ENCODE data around the gene ADRM1. TPM values are rescaled to one million over a fixed set of nuclear protein-coding genes. Genes with fewer than 3 reads are reported as not detected.

The ADRM1 gene
- total RNA-seq, 1 donor from 2014 or later: 73.4 TPM

DNA sequence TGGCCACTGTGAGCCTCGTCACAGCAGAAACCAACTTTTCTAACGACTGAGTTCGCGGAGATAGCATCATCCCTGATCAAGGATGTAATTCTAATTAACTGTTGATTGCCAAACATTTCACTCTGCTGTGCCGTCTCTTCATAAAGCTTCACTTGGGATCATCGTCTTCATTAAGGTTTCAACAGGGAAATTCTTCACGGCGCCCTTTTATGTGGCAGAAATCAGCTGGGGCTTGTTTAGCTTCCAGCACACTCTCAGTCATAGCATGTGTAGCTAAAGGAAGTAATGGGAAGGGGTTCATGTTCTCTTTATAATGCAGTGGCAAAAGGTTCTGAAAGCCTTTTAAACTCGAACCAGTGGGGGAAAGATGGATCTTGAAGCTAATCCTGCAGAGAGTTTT lies 8.9 kb upstream of the ADRM1 start:
- peaks cover 62% of the 10 kb centered on the region for H3K36me3 ChIP-seq
- no peak for TF ChIP-seq CTCF (IDR thresholded peaks at IDR 0.05)
- no peaks in the 10 kb centered on the region for H3K9me3 ChIP-seq
- H3K4me1 ChIP-seq: no peaks in the 10 kb centered on the region
- no peak overlapping the region for H3K27ac ChIP-seq
- ATAC-seq (no peak), DNase-seq (no peak)
- no peak overlapping the region for H3K4me3 ChIP-seq
- intact Hi-C loops (cut with DNase I): no loop called here
- H3K27me3 ChIP-seq: no peaks in the 10 kb centered on the region

DNA sequence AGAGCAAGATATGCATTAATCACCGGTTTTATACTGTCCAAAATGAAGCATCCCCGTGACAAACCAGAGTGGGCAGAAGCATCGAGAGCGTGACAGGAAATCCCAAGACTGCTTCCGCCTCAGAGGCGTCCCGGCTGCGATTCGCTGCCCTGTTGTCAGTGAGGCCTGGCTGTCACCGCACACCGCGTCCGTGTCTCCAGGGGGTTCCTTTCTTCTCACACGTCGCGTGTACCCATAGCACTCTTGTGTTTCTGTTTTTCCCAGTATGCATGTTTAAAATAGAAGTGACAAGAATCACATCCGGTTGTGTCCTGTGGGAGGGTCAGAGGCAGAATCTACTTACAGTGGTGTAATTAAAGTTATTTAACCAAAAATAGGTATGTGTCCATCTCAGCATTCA lies 8.3 kb upstream of the ADRM1 start:
- H3K27ac ChIP-seq: no peak overlapping the region
- intact Hi-C loops (cut with DNase I): no loop called here
- H3K36me3 ChIP-seq: peaks cover 57% of the 10 kb centered on the region

DNA sequence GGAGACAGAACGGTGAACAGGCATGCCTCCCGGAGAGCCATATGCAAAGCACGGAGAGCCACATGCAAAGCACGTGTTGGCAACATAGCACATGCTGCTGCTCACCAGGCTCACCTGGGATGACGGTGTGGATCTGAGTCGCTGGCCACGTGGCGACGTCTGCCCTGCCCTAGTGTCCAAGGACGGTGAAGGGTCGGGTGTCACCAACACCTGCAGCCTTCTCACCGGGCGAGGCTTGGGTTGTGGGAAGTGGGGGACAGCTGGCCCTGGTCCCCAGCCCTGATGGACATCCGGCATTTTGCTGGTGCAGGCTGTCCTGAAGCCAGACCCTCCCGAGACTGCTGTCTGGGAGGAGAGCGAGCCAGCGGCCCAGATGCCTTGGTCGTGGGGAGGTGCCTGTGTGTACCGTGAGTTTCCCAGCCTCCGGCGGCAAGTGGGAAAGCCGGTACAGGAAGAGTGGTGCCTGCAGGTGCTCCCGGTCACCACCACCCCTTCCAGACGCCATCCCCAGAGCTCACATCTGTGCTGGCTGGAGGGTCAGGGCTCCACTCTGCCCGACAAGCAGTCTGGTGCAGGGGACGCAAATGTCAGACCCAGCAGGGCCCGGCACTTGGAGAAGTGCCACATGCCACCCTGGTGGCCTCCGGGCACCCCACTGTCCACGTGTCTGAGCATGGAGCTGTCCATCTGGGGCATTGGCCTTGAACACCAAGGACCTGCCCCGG lies 5.9 kb upstream of the ADRM1 start:
- TF ChIP-seq CTCF (IDR thresholded peaks at IDR 0.05): no peak
- no peak overlapping the region for H3K4me3 ChIP-seq
- no peak overlapping the region for H3K27ac ChIP-seq
- intact Hi-C loops (cut with DNase I): no loop called here
- no peaks in the 10 kb centered on the region for H3K4me1 ChIP-seq
- no peak for DNase-seq
- H3K9me3 ChIP-seq: no peaks in the 10 kb centered on the region
- H3K27me3 ChIP-seq: no peaks in the 10 kb centered on the region
- no peak for ATAC-seq
- peaks cover 39% of the 10 kb centered on the region for H3K36me3 ChIP-seq

More for the DNA sequence above, 8.3 kb upstream of the ADRM1 start:
- no peaks in the 10 kb centered on the region for H3K27me3 ChIP-seq
- no peak overlapping the region for H3K4me3 ChIP-seq
- no peaks in the 10 kb centered on the region for H3K9me3 ChIP-seq
- no peak for DNase-seq
- no peaks in the 10 kb centered on the region for H3K4me1 ChIP-seq
- TF ChIP-seq CTCF (IDR thresholded peaks at IDR 0.05): no peak
- no peak for ATAC-seq

DNA sequence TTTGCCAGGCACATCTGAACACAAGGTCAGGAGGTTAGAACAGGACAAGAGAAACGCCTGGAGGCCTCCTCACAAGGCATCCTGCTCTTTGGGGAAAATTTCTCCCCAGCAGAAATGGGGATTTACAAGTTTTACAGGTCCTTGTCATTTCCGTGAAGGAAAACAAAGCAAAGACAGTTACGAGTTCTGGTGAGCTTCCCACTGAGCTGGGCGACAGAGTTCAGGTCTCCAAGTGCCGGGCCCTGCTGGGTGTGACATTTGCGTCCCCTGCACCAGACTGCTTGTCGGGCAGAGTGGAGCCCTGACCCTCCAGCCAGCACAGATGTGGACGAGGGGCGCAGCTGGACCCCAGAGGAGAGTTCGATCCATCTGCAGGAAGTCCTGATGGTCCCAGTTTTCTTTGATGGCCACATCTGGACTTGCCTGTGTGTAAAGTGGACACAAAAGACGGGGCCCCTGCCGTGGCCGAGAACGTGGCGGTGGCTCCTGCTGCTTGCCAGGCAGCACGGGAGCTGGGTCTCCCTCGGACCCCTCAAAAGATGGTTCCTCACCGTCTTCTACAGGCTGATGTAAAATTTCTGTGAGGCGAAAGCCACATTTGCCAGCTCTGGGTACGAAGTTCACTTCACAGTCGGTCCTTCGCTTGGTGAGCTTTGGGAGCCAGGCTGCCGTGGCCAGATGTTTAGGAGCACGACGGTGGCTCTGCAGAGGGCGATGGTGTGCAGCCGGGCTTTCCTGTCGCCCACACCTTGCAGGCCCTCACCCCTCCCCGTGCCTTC lies 5.2 kb upstream of the ADRM1 start:
- no peak for TF ChIP-seq CTCF (IDR thresholded peaks at IDR 0.05)
- ATAC-seq (no peak), DNase-seq (no peak)
- Histone ChIP-seq H3K4me3 (no peak overlapping the region), H3K4me1 (no peaks in the 10 kb centered on the region), H3K27me3 (no peaks in the 10 kb centered on the region), H3K36me3 (peaks cover 32% of the 10 kb centered on the region), H3K27ac (no peak overlapping the region), H3K9me3 (no peaks in the 10 kb centered on the region)
- intact Hi-C loops (cut with DNase I): no loop called here

- TF ChIP-seq CTCF (IDR thresholded peaks at IDR 0.05): no peak
- peaks cover 2% of the 10 kb centered on the region for H3K4me1 ChIP-seq
- no peak overlapping the region for H3K4me3 ChIP-seq
- intact Hi-C loops (cut with DNase I): no loop called here
- no peak overlapping the region for H3K27ac ChIP-seq
- ATAC-seq (no peak), DNase-seq (no peak)
- H3K9me3 ChIP-seq: no peaks in the 10 kb centered on the region
- no peaks in the 10 kb centered on the region for H3K27me3 ChIP-seq
- H3K36me3 ChIP-seq: peaks cover 22% of the 10 kb centered on the region
Observed at GRCh38 chr20:62298577-62299249, 4.1 kb upstream of the ADRM1 start.

Data from upper lobe of right lung (tissue), 1 donor.